DMS114 treated with DMSO at 0.1 percent for 48 hours (cell line): ENCODE data around the gene POLA1.
"Not testable (repeated sequence)": the region's sequence is repeated elsewhere in the genome, so short reads cannot be mapped to it uniquely, and the experiment has no call there.

Source experiments
- DNase-seq: peaks from one replicate; lab custom pipeline; 2025; ENCODE audit not compliant: unreplicated experiment; lab: John Stamatoyannopoulos, UW

Gene POLA1, protein sequence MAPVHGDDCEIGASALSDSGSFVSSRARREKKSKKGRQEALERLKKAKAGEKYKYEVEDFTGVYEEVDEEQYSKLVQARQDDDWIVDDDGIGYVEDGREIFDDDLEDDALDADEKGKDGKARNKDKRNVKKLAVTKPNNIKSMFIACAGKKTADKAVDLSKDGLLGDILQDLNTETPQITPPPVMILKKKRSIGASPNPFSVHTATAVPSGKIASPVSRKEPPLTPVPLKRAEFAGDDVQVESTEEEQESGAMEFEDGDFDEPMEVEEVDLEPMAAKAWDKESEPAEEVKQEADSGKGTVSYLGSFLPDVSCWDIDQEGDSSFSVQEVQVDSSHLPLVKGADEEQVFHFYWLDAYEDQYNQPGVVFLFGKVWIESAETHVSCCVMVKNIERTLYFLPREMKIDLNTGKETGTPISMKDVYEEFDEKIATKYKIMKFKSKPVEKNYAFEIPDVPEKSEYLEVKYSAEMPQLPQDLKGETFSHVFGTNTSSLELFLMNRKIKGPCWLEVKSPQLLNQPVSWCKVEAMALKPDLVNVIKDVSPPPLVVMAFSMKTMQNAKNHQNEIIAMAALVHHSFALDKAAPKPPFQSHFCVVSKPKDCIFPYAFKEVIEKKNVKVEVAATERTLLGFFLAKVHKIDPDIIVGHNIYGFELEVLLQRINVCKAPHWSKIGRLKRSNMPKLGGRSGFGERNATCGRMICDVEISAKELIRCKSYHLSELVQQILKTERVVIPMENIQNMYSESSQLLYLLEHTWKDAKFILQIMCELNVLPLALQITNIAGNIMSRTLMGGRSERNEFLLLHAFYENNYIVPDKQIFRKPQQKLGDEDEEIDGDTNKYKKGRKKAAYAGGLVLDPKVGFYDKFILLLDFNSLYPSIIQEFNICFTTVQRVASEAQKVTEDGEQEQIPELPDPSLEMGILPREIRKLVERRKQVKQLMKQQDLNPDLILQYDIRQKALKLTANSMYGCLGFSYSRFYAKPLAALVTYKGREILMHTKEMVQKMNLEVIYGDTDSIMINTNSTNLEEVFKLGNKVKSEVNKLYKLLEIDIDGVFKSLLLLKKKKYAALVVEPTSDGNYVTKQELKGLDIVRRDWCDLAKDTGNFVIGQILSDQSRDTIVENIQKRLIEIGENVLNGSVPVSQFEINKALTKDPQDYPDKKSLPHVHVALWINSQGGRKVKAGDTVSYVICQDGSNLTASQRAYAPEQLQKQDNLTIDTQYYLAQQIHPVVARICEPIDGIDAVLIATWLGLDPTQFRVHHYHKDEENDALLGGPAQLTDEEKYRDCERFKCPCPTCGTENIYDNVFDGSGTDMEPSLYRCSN (N-terminal part only)

GRCh38 chrX:24693453-24694202 lies at the start of gene POLA1:
Gene POLA1, plus strand, starts transcription at chrX:24693918. Its CDS starts 44 bp downstream, at chrX:24693962.
- peak; percentile 94 for DNase-seq

- no peak for DNase-seq
These were observed 47.7 kb upstream of the POLA1 start for GRCh38 chrX:24646006-24646405.

- no peak for DNase-seq
These were observed 47.0 kb upstream of the POLA1 start for GRCh38 chrX:24646745-24647182.

DNA sequence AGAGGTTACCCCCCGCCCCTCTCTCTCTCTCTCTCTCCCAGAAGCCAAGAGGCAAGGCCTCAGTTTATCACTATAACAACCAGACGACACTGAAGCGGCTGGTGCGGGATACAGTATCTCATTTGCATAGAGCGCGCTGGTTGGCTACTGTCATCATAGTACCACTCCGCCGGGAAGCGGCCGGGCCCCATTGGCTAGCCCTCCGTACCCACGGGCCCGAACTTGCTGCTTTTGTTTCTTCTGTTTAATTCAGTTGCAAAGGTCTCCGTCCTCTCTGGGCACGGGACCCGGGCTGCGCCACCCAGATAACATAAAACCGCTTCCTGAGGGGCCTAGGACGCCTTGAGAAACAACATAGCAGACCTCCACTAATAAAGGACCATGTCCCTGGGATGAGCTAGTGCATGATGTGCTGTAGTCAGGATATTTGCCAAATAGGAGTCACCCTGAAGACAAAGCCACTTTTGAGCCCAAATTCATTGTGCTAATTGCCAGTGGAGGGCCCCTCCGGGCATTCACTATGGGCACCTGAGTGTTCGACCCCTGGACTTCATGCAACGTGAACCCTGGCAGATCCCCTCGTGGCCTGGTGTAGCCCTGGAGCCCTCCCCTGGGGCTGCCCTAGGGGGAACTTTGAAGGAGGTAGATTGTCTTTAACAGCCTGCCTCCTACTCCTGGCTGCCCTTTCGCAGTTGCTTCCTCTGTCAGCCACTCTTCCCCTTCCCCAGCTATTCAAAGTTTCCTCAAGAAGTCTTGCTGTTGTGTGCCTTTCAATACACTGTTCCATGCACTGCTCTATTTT lies 46.3 kb upstream of the POLA1 start, which contains the start of gene PCYT1B:
Gene PCYT1B, minus strand, starts transcription at position 91 of the 802 bp plus-strand sequence. CDS start 242 bp downstream, outside the sequence.
- DNase-seq = peak; percentile 3

- DNase-seq = no peak
These were observed 45.2 kb upstream of the POLA1 start for GRCh38 chrX:24648495-24648894.

DNA sequence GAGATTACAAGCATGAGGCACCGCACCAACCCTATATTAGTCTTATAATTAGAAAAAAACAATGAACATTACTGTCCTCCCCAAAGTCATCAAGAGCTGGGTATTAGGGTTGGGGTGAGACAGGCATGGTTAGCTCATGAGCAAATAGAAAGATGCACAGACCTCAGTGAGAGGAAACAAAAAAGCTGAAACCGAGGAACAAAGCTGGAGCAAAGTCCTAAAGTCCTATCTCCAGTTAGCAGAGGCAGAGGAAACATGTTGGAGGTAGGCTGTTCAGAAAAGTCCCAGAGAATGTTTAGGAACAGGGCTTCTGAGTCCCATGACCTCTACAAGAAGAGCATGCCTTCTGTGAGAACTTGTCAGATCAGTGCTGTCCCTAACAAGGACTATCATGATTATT lies 41.9 kb upstream of the POLA1 start:
- no peak for DNase-seq

- DNase-seq = not testable (repeated sequence)
These were observed 38.0 kb upstream of the POLA1 start for GRCh38 chrX:24655679-24656078.

DNA sequence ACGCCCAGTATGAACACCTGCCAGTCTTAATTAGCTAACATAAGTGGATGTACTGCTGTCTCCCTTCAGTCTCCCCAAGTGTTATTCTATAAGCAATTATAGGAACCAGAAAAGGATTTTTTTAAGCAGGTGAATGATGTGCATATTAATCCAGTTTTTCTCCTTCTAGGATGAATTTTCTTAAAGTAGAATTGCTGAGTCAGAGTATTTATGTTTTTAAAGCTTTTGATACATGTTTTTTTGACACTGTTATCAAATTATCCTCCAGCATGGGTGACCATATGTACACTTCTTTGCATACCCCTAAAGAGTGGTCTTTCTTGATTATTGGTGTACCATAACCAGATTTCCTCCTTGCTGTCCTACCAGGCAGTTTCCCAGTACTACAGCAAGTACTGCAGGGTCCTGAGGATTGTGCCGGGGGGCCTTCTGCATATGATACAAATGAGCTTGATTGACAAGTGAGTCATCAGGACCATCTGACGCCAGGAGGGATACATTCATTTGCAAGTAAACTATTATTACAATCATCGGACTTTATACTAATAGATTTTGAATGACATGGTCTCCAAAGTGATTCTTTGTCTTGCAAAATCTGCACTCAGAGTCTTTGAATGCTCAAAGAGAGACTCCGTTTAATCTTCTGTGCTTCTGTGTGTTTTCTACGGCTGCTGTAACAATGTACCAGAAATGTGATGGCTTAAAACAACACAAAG lies 35.9 kb upstream of the POLA1 start:
- no peak for DNase-seq

- no peak for DNase-seq
These were observed 35.3 kb upstream of the POLA1 start for GRCh38 chrX:24658421-24658820.

- no peak for DNase-seq
These were observed 34.6 kb upstream of the POLA1 start for GRCh38 chrX:24659106-24659505.

DNA sequence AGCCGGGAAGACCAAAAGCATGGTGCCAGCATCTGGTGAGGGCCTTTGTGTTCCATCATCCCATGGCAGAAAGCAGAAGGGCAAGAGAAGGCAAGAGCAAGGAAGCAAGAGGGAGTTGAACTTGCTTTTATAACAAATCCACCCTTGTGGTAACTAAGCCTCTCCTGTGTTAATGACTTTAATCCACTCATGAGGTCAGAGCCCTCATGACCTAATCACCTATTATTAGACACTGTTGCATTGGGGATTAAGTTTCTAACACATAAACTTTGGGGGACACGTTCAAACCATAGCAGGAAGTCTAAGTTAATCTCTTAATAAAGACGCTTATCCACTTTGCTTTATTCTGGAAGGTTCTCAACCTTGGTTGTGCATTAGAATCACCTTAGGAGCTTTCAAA lies 34.1 kb upstream of the POLA1 start:
- no peak for DNase-seq

GRCh38 chrX:24661292-24661691 lies 32.4 kb upstream of the POLA1 start:
- DNase-seq = no peak

- no peak for DNase-seq
These were observed 31.4 kb upstream of the POLA1 start for GRCh38 chrX:24662352-24662751.

DNA sequence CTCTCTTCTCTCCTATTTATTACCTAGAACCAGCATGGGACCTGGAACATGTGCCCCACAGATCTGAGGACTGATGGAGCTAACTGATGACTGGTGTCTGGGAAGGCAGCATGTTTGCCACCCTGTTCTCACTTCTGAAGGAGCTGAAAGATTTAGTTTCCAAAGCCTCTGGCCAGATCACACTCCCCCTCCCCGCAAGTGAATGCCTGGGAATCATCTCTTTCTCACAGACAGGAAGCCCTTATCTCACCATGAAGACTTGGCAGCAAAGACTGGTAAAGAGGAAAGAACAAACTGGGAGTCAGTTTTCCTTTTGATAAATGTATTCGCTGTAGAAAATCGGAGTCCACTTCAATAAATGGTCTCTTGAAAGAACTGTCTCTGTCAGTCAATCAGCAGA lies 25.6 kb upstream of the POLA1 start:
- DNase-seq = no peak

GRCh38 chrX:24672701-24673190 lies 21.0 kb upstream of the POLA1 start:
- DNase-seq = no peak

GRCh38 chrX:24673424-24673823 lies 20.3 kb upstream of the POLA1 start:
- no peak for DNase-seq

- no peak for DNase-seq
These were observed 17.2 kb upstream of the POLA1 start for GRCh38 chrX:24676403-24677024.
